AG10803 (cell line): ENCODE measurements around the gene GNB5.
A peak's percentile ranks its signal among the peaks of the same experiment; 100 is the strongest.

ENCODE experiments used
- DNase-seq: peaks from one replicate; pipeline ENCODE4 v3.0.0; 2010; ENCODE audit warnings: low read depth
- H3K4me3 ChIP-seq: 2 replicates; pipeline ENCODE4 v1.5.1; 2011; ENCODE audit warnings: mild to moderate bottlenecking, low read length, control low read depth
- TF ChIP-seq, protein P1 (sequence below): conservative IDR thresholded peaks from 2 replicates; pipeline ENCODE4 v1.5.1; 2011; ENCODE audit warnings: mild to moderate bottlenecking, low read length, control low read depth, inconsistent platforms

GNB5 gene

DNA sequence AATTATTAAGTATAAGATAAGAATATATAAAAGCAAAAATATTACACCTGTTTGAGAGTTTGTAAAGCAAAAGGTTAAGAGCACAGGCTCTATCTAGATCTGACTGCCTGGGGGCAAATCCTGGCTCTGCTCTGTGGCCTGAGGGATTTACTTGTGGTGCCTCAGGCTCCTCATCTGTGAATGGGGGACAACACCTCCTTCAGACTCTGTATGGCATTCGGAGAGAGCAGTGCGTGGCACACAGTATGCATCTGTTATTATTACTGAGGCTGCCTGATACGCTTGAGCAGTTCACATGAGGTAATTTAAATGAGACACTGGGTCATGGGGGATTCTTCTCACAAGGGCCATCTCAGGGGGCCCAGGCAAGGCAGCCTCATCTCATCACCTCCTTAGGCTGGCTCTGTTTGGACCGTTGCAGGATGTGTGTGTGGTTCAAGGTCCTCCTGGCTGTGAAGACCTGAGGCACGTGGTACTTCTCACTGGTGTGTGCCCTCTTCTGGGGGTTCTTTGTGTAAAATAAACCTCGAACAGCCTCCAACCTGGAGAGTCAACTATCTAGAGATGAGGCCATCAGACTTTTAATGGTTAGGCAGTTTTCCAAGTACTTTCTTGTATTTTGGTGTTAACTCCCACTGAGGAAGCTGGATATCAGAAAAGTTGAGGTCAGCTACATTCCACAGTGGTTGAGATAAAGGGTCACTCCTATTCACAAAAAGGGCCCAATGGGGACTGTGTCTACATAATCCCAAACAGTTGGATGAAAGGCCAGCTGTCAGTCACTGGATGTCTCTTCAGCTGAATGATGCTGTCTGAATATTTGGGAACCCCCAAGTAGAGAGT, 9.0 kb downstream of the GNB5 start:
- no peak overlapping the region for H3K4me3 ChIP-seq
- TF ChIP-seq, protein P1, sequence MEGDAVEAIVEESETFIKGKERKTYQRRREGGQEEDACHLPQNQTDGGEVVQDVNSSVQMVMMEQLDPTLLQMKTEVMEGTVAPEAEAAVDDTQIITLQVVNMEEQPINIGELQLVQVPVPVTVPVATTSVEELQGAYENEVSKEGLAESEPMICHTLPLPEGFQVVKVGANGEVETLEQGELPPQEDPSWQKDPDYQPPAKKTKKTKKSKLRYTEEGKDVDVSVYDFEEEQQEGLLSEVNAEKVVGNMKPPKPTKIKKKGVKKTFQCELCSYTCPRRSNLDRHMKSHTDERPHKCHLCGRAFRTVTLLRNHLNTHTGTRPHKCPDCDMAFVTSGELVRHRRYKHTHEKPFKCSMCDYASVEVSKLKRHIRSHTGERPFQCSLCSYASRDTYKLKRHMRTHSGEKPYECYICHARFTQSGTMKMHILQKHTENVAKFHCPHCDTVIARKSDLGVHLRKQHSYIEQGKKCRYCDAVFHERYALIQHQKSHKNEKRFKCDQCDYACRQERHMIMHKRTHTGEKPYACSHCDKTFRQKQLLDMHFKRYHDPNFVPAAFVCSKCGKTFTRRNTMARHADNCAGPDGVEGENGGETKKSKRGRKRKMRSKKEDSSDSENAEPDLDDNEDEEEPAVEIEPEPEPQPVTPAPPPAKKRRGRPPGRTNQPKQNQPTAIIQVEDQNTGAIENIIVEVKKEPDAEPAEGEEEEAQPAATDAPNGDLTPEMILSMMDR: no peak
- no peak for DNase-seq

DNA sequence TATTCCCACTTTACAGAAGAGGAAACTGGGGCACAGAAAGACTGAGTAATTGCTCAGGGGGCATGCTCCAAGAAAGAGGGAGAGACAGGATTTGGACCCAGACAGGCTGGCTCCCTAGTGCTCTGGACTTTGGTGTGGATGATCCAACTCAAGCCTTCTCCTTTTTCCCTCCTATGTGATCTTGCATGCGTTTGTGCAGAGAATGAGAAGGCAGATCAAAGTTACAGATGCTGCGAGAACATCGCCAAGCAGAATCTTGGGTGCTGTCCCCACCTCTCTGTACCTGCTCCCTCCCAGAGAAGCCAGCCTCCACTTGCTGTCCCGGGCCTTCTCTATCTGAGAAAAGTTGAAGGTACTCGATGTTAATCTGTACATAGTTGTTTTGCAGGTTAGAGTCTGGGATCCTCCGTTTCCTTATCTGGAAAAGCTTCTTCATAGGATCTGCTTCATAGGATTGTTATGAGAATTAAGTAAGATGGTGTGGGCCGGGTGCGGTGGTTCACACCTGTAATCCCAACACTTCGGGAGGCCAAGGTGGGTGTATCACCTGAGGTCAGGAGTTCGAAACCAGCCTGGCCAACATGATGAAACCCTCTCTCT, 10.2 kb downstream of the GNB5 start:
- no peak for DNase-seq
- no peak overlapping the region; the same call in 1 of the 2 replicates for H3K4me3 ChIP-seq
- TF ChIP-seq, protein P1: no peak

DNA sequence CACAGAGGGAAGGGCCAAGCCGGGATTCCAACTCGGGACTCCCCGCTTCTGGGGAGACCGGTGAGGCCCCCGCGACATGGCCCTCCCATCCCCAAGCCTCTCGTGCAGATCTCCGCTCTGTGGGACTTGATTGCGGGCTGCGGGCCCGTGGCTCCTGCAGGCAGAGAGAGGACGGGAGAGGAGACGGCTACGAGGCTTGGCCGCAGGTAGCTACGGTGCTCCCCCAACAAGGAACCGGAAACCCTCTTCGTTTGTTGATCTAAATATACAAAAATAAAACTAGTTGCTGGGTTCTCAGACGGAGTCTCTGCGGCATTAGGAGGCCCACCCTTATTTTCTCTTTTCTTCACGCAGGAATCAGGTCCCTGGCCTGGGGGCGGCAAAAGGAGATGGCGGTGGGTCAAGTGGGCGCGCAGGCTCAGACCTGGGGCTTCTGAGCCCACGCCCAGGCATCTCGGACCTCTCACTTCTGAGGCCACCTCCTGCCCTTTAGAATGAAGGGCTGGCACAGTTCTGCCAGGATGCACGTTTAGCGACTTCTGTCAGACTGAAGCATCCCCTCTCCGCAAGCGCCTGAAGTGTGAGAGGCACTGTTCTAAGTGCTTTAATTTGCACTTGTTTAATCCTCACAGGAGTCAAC, 10.9 kb downstream of the GNB5 start:
- peak overlapping the region; percentile 87 for H3K4me3 ChIP-seq
- TF ChIP-seq, protein P1: no peak
- DNase-seq: no peak

DNA sequence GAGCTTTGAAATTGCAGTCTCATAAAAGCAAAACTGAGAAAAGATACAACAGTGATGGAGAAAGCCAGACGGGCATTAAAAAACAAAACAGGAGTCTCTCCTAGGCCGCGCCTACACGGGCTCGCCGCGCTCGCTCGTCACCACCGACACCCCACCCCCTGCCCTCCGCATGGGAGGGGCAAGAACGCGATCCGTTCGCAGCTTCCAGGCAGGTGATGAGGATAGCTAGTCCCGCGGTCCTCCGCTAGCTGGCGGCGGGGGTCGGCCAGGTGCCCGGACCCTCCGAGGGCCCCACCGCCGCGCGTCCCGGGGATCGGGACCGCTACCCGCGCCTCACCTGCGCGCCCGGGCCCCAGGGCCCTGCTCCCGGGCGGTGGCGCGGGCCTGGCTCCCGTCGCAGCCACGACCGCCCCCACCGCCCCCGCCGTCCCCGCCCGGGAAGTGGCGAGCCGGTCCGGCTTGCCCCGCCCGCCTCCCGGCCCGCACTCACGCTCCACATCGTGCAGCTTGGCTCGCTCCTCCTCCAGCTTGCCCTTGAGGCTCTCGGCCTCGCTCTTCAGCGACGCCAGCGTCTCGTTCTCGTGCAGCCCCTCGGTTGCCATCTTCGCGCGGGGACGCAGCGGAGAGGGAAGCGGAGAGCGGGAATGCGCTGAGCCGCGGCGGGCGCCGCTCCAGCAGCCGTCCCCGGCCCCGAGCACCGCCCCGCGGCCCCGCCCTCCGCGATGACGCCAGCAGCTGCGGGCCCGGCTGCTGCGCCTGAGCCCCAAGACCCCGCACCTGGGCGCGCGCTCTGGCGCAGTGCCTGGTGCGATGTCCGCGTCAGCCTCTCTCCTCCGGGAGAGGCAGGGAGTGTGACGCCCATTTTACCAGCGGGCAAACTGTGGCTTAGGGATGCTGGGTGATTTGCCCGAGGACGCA, 11.7 kb downstream of the GNB5 start:
- TF ChIP-seq, protein P1: no peak
- DNase-seq: peak; percentile 68
- peak overlapping the region; percentile 87 for H3K4me3 ChIP-seq

DNA sequence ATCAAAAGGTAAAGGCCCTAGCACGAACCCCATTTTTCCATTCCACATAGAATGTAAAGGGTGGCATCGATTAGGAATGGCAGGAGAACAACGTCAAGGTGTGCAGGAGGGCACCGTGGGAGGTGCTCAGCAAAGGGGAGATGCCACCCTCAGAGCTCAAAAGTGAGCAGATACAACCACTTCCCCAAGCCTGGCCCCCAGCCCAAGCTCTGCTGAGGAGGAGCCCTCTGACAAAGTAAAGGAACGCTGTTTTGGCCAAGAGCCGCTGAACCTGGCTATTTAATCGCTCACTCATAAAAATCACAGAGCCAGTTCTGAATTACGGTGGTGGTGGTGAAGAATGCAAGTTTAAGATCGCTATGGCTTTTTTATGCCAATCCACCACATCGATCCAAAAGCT, 12.4 kb downstream of the GNB5 start:
- TF ChIP-seq, protein P1: no peak
- H3K4me3 ChIP-seq: peak overlapping the region; percentile 87
- DNase-seq: no peak

DNA sequence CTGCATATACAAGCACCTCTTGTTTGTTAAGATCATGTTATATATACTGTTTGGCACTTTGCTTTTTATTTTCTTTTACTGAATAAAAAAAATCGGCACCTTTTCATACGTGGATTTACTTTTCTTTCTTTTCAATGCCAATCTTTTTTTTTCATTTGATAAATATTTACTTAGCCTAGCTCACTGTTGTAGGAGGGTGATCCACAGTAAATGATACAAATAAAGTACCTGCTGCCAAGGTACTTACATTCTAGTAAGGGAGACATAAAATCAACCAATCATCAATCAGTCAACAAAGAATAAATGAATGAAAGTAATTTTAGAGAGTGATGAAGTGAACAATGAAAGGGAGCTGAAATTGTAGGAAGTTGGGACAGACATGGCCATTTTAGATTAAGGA, 18.3 kb downstream of the GNB5 start:
- TF ChIP-seq, protein P1: no peak

More for the DNA sequence above, 18.3 kb downstream of the GNB5 start:
- H3K4me3 ChIP-seq: no peak overlapping the region
- no peak for DNase-seq
